HepG2 (cell line): ENCODE data around the gene LTB4R2. TPM values are rescaled to one million over a fixed set of nuclear protein-coding genes. Genes with fewer than 3 reads are reported as not detected.

Experiments
- ATAC-seq: fragments of 200-7000 bp; cut with Tn5 transposase; 3 replicates; pipeline ENCODE4 v1.9.1; 2020; ENCODE audit warnings: mild to moderate bottlenecking, moderate library complexity
- BruUV-seq: library from RNA; stranded (reverse); fragments of 400-500 nt; replicated peaks from 2 replicates; lab custom pipeline; 2021; lab: Mats Ljungman, UMichigan
- CTCF ChIA-PET: fragments of 300-600 bp; formaldehyde crosslinking; extraction: SDS; loops from one replicate; lab custom pipeline; 2021; ENCODE audit warnings: low total read pairs, inconsistent platforms, low intra/inter-chr PET ratio; lab: Yijun Ruan, JAX
- POLR2A ChIA-PET: fragments of 350-600 bp; sonication (Branson Sonifier 250); formaldehyde crosslinking; loops from one replicate; lab custom pipeline; 2020; ENCODE audit warnings: antibody characterized with exemption, inconsistent platforms; lab: Yijun Ruan, JAX
- DNase-seq: peaks from one replicate; pipeline ENCODE4 v3.0.0-alpha.2; 2015; ENCODE audit warnings: low spot score
- FAIRE-seq: peaks from 3 replicates; lab custom pipeline; 2011; peaks lifted over from hg19 to GRCh38; lab: Jason Lieb, UNC
- H2AFZ ChIP-seq: one replicate; pipeline ENCODE4 v1.6.1; 2011; ENCODE audit warnings: low read length, inconsistent platforms
- H3K27ac ChIP-seq: fragments of 300-600 bp; 3 replicates; pipeline ENCODE4 v1.8.0; 2011; ENCODE audit warnings: mixed run types, mild to moderate bottlenecking, mixed read lengths, low read length, inconsistent platforms; ENCODE audit not compliant: insufficient read depth; ENCODE audit errors: extremely low read length
- H3K27me3 ChIP-seq, 2 experiments: fragments of 200-600 bp in 1 of 2; 2 replicates in 1 of 2; 3 replicates in 1 of 2; pipeline versions ENCODE4 v1.6.0 to v1.8.0; 2011; ENCODE audit warnings: low read length in 2 of 2, mild to moderate bottlenecking in 2 of 2, moderate library complexity in 2 of 2, inconsistent platforms in 1 of 2; ENCODE audit not compliant: insufficient read depth in 2 of 2, control insufficient read depth in 1 of 2
- H3K36me3 ChIP-seq, 2 experiments: fragments of 200-600 bp in 1 of 2; replicated peaks in 1 of 2; 2 replicates in 1 of 2; 3 replicates in 1 of 2; pipeline versions ENCODE4 v1.5.1 to v1.8.0; 2011; ENCODE audit warnings: low read length in 2 of 2, inconsistent platforms in 1 of 2; ENCODE audit not compliant: insufficient read depth in 2 of 2, control insufficient read depth in 1 of 2
- H3K4me1 ChIP-seq: 2 replicates; pipeline ENCODE4 v1.5.1; 2012; ENCODE audit warnings: low read length, inconsistent platforms; ENCODE audit not compliant: insufficient read depth
- H3K4me2 ChIP-seq: 2 replicates; pipeline ENCODE4 v1.6.0; 2011; ENCODE audit warnings: low read depth, low read length, inconsistent platforms
- H3K4me3 ChIP-seq, 3 experiments: fragments of 200-600 bp in 1 of 3; sonication (generic), shearing (Covaris generic) in 1 of 3; replicated peaks in 1 of 3; 2 replicates each; pipeline ENCODE4 v1.5.1; 2011 to 2016; ENCODE audit warnings: low read length in 3 of 3, inconsistent platforms in 2 of 3, low read depth in 2 of 3, mild to moderate bottlenecking in 2 of 3, control low read depth in 1 of 3, mixed read lengths in 1 of 3; ENCODE audit not compliant: insufficient read depth in 1 of 3
- H3K79me2 ChIP-seq: one replicate; pipeline ENCODE4 v1.6.1; 2011; ENCODE audit warnings: low read length, inconsistent platforms; ENCODE audit not compliant: insufficient read depth
- H3K9ac ChIP-seq: 2 replicates; pipeline ENCODE4 v1.6.0; 2011; ENCODE audit warnings: mild to moderate bottlenecking, low read depth, low read length, inconsistent platforms; ENCODE audit not compliant: insufficient read depth
- H3K9me3 ChIP-seq: 2 replicates; pipeline ENCODE4 v1.5.1; 2012; ENCODE audit warnings: mild to moderate bottlenecking, low read length
- H4K20me1 ChIP-seq: 2 replicates; pipeline ENCODE4 v1.6.0; 2011; ENCODE audit warnings: inconsistent platforms, mild to moderate bottlenecking, low read length, moderate library complexity; ENCODE audit not compliant: insufficient read depth
- AFF4 ChIP-seq: sonication (generic); formaldehyde crosslinking; IDR thresholded peaks from 2 replicates; pipeline ENCODE4 v1.4.0; 2020; ENCODE audit warnings: missing genetic modification reagents
- BRD4 ChIP-seq: sonication (generic); formaldehyde crosslinking; IDR thresholded peaks from 2 replicates; pipeline ENCODE4 v1.4.0; 2020; ENCODE audit warnings: missing genetic modification reagents
- GATAD2A ChIP-seq: IDR thresholded peaks from 2 replicates; pipeline ENCODE4 v1.6.1; 2016
- GTF3A ChIP-seq: sonication (generic); formaldehyde crosslinking; conservative IDR thresholded peaks from 2 replicates; pipeline ENCODE4 v1.4.0; 2020; ENCODE audit warnings: mild to moderate bottlenecking, missing genetic modification reagents
- HNF4A ChIP-seq: sonication (generic); formaldehyde crosslinking; IDR thresholded peaks from 2 replicates; pipeline ENCODE4 v1.4.0; 2020; ENCODE audit warnings: missing genetic modification reagents
- KDM3A ChIP-seq: IDR thresholded peaks from 2 replicates; pipeline ENCODE4 v1.6.1; 2018; ENCODE audit warnings: low read depth, missing compliant biosample characterization
- KMT2B ChIP-seq: IDR thresholded peaks from 2 replicates; pipeline ENCODE4 v1.6.1; 2016; ENCODE audit warnings: missing genetic modification reagents, missing compliant biosample characterization
- MTA1 ChIP-seq: sonication (generic); formaldehyde crosslinking; IDR thresholded peaks from 2 replicates; pipeline ENCODE4 v1.4.0; 2020; ENCODE audit warnings: missing genetic modification reagents, mild to moderate bottlenecking, borderline replicate concordance
- NONO ChIP-seq, 2 experiments: fragments of 450-650 bp in 1 of 2; sonication (generic) in 1 of 2; formaldehyde crosslinking in 1 of 2; IDR thresholded peaks in 1 of 2; conservative IDR thresholded peaks in 1 of 2; 2 replicates each; pipeline versions ENCODE4 v1.6.1 to v1.8.0; 2017 to 2022; ENCODE audit warnings: mild to moderate bottlenecking in 1 of 2, missing genetic modification reagents in 1 of 2, moderate library complexity in 1 of 2
- PITX1 ChIP-seq: sonication (generic); formaldehyde crosslinking; IDR thresholded peaks from 2 replicates; pipeline ENCODE4 v1.5.1; 2020; ENCODE audit warnings: mild to moderate bottlenecking, missing genetic modification reagents
- PTBP1 ChIP-seq: fragments of 200-400 bp; formaldehyde crosslinking; IDR thresholded peaks from 2 replicates; pipeline ENCODE4 v1.6.1; 2018; ENCODE audit warnings: low read length, low read depth; ENCODE audit not compliant: poor library complexity, severe bottlenecking
- RFX5 ChIP-seq: IDR thresholded peaks from 2 replicates; pipeline ENCODE4 v1.6.1; 2011; ENCODE audit warnings: low read depth, low read length, improper control_type of control experiment
- TCF7L2 ChIP-seq: IDR thresholded peaks from 2 replicates; pipeline ENCODE4 v1.6.1; 2011; ENCODE audit warnings: mild to moderate bottlenecking, low read depth, low read length, moderate library complexity
- ZNF570 ChIP-seq: sonication (generic); formaldehyde crosslinking; IDR thresholded peaks from 2 replicates; pipeline ENCODE4 v1.4.0; 2020; ENCODE audit warnings: mild to moderate bottlenecking, missing genetic modification reagents, borderline replicate concordance
- ZNF790 ChIP-seq: sonication (generic); formaldehyde crosslinking; IDR thresholded peaks from 2 replicates; pipeline ENCODE4 v1.8.0; 2022; ENCODE audit warnings: missing genetic modification reagents, mild to moderate bottlenecking, borderline replicate concordance
- ZSCAN25 ChIP-seq: sonication (generic); formaldehyde crosslinking; IDR thresholded peaks from 2 replicates; pipeline ENCODE4 v1.8.0; 2022; ENCODE audit warnings: mild to moderate bottlenecking, missing genetic modification reagents
- WGBS: methylation state at CpG from one replicate; pipeline ENCODE4 v1.1.6; 2017; ENCODE audit warnings: low lambda C conversion rate; 5-methylcytosine and 5-hydroxymethylcytosine counted together
- in situ Hi-C: cut with HindIII; loops from 2 replicates; pipeline ENCODE4 v1.10.0; 2017; ENCODE audit warnings: low pct_unique_long_range_greater_than_20kb; ENCODE audit not compliant: extremely low pct_ligation_motif_present
- intact Hi-C: fragments of 100-400 bp; cut with micrococcal nuclease; formaldehyde crosslinking; loops from one replicate; pipeline ENCODE4 v1.10.0; 2022; ENCODE audit not compliant: unreplicated experiment
- polyA plus RNA-seq, 8 experiments: library from polyadenylated mRNA; depleted of rRNA in 3 of 8; stranded (reverse) in 7 of 8; unstranded in 1 of 8; fragments of >200 nt; fragmentation: Illumina TruSeq in 4 of 8; extraction: Trizol in 4 of 8; gene quantifications; 2 replicates each; pipeline versions ENCODE4 v1.2.1 to v1.2.3, GENCODE V29; 2011 to 2016; ENCODE audit warnings: low read depth in 4 of 8, missing spikeins in 1 of 8, mixed read lengths in 1 of 8; ENCODE audit not compliant: insufficient read depth in 1 of 8
- total RNA-seq, 5 experiments: library from RNA; depleted of rRNA; stranded (reverse); fragments of >200 nt; fragmentation: Illumina TruSeq; extraction: Trizol; gene quantifications; 2 replicates each; pipeline ENCODE4 v1.2.3, GENCODE V29; 2016; ENCODE audit warnings: low read depth in 1 of 5
- TF ChIP-seq, protein P1 (sequence below): sonication (generic); formaldehyde crosslinking; IDR thresholded peaks from 2 replicates; pipeline ENCODE4 v1.4.0; 2020; ENCODE audit warnings: missing genetic modification reagents
- TF ChIP-seq, protein P2 (sequence below): sonication (generic); formaldehyde crosslinking; IDR thresholded peaks from 2 replicates; pipeline ENCODE4 v1.4.0; 2020; ENCODE audit warnings: low read depth, mild to moderate bottlenecking, missing genetic modification reagents

Gene LTB4R2
- total and polyA plus RNA-seq, 2 of the 13 experiments (the other 11 are each of a cell fraction or from before 2014, with no cell fraction given), result 3.9 to 6.9 TPM

DNA sequence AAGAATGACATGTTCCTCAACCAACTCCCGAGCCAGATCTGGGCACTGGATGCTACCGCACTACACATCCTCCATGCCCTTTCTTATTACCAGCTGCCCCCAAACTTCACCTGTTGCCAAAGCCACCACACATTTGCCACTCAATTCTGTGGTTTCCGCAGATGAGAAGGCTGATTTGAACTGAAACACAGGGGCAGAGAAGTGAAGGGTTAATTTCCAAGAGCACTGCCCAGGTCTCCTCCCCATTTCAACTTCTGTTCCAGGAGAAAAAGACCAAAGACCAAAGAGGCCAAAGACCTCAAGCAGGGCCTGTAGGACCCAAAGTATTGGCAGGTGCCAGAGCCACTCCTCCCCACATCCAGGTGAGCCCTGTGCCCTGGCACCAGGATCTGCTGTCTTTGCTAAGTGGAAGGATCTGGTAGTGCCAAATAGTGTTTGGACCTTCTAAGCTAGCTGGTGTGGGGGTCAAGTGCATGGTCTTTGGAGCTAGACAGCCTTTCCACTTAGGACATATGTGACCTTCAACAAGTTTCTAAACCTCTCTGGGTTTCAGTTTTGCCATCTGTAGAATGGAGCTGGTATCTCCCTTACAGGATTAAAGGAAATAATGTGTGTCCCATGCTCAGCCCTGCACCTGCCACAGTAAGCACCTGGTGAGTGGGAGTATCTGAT lies 18.4 kb upstream of the LTB4R2 start:
- H3K36me3 ChIP-seq, result peaks cover 48 to 66% of the 10 kb centered on the region in 2 experiments
- H4K20me1 ChIP-seq, result no peaks in the 10 kb centered on the region
- FAIRE-seq, result no peak
- intact Hi-C loops, result loop anchor here (10.0 kb wide), 1 partner anchor 987 kb away; the partner anchor contains the start of genes BCL2L2 and PPP1R3E
- 88% methylated on average over 3 of the region's 3 CpGs for WGBS
- in situ Hi-C loops, result no loop called here
- no peaks in the 10 kb centered on the region for H3K79me2 ChIP-seq
- no peak for DNase-seq
- no peaks in the 10 kb centered on the region for H3K9me3 ChIP-seq
- ATAC-seq, result peak; percentile 18
- POLR2A ChIA-PET, result interaction anchor here (1.0 to 24.7 kb wide), 7 partner anchors 7 to 130 kb away, joined by 3 to 850 read pairs (median 8); partner anchors contain the start of genes CHMP4A, DHRS1, GMPR2 and IRF9
- no peak overlapping the region for H3K9ac ChIP-seq
- peaks cover 13% of the 10 kb centered on the region for H3K4me1 ChIP-seq
- no peak overlapping the region for H3K4me2 ChIP-seq
- no peak overlapping the region for H3K27ac ChIP-seq
- no peaks in the 10 kb centered on the region for H3K27me3 ChIP-seq
- CTCF ChIA-PET, result no interaction called here
- H3K4me3 ChIP-seq, result no peak overlapping the region
- BruUV-seq, result no TSS peak
- H2AFZ ChIP-seq, result no peak overlapping the region
- TF ChIP-seq, protein P1, sequence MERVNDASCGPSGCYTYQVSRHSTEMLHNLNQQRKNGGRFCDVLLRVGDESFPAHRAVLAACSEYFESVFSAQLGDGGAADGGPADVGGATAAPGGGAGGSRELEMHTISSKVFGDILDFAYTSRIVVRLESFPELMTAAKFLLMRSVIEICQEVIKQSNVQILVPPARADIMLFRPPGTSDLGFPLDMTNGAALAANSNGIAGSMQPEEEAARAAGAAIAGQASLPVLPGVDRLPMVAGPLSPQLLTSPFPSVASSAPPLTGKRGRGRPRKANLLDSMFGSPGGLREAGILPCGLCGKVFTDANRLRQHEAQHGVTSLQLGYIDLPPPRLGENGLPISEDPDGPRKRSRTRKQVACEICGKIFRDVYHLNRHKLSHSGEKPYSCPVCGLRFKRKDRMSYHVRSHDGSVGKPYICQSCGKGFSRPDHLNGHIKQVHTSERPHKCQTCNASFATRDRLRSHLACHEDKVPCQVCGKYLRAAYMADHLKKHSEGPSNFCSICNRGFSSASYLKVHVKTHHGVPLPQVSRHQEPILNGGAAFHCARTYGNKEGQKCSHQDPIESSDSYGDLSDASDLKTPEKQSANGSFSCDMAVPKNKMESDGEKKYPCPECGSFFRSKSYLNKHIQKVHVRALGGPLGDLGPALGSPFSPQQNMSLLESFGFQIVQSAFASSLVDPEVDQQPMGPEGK (CRISPR knock-in tag), result no peak
- TF ChIP-seq GATAD2A (CRISPR knock-in tag), result no peak
- no peak for TF ChIP-seq BRD4 (CRISPR knock-in tag)
- TF ChIP-seq PTBP1, result no peak
- TF ChIP-seq, protein P2, sequence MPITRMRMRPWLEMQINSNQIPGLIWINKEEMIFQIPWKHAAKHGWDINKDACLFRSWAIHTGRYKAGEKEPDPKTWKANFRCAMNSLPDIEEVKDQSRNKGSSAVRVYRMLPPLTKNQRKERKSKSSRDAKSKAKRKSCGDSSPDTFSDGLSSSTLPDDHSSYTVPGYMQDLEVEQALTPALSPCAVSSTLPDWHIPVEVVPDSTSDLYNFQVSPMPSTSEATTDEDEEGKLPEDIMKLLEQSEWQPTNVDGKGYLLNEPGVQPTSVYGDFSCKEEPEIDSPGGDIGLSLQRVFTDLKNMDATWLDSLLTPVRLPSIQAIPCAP (CRISPR knock-in tag), result no peak
- TF ChIP-seq KMT2B, result no peak
- TF ChIP-seq AFF4 (CRISPR knock-in tag), result no peak
- TF ChIP-seq KDM3A (CRISPR knock-in tag), result no peak
- TF ChIP-seq NONO (IDR thresholded peaks at IDR 0.05), result no peak
- TF ChIP-seq NONO (CRISPR knock-in tag; conservative IDR thresholded peaks at IDR 0.05), result peak; percentile 52; the same call in 1 of the 2 replicates
- TF ChIP-seq HNF4A (CRISPR knock-in tag), result peak; percentile 63; the same call in 1 of the 2 replicates
- no peak for TF ChIP-seq TCF7L2
- TF ChIP-seq GTF3A (CRISPR knock-in tag), result 0 out of 2 replicates have a peak, but pooled peaks have one; percentile 43
- 0 out of 2 replicates have a peak, but pooled peaks have one; percentile 16 for TF ChIP-seq MTA1 (CRISPR knock-in tag)
- TF ChIP-seq PITX1 (CRISPR knock-in tag), result no peak
- TF ChIP-seq ZNF570 (CRISPR knock-in tag), result no peak
- no peak for TF ChIP-seq RFX5
- TF ChIP-seq ZNF790 (CRISPR knock-in tag), result no peak
- TF ChIP-seq ZSCAN25 (CRISPR knock-in tag), result no peak
